Lower leg skin (tissue), 3 donors: ENCODE measurements around the gene FOXP1.

Experiments
- CTCF ChIP-seq, 3 donors: fragments of 450-650 bp; IDR thresholded peaks; one replicate each; pipeline ENCODE4 v1.5.1; 2016; ENCODE audit warnings: antibody characterized with exemption in 3 of 3, mild to moderate bottlenecking in 3 of 3, moderate library complexity in 2 of 3
- POLR2A ChIP-seq, 2 donors: fragments of 450-650 bp; IDR thresholded peaks; one replicate each; pipeline ENCODE4 v1.6.1; 2016 to 2017; ENCODE audit warnings: antibody characterized with exemption in 2 of 2, mild to moderate bottlenecking in 1 of 2, moderate library complexity in 1 of 2

GRCh38 chr3:71232175-71232679 lies 351.3 kb downstream of the FOXP1 start:
- TF ChIP-seq CTCF (IDR thresholded peaks at IDR 0.05), result no peak
- no peak for TF ChIP-seq POLR2A (IDR thresholded peaks at IDR 0.05)
